HepG2 (cell line): Measurements from ENCODE around the gene OS9. TPM values are rescaled to one million over a fixed set of nuclear protein-coding genes. Genes with fewer than 3 reads are reported as not detected.

Experiments used
- KLF15 ChIP-seq: sonication (generic); formaldehyde crosslinking; IDR thresholded peaks from 2 replicates; pipeline ENCODE4 v1.8.1; 2023; ENCODE audit warnings: borderline replicate concordance, mild to moderate bottlenecking, inconsistent platforms, missing genetic modification reagents, mixed read lengths
- NPAS2 ChIP-seq: sonication (generic); formaldehyde crosslinking; IDR thresholded peaks from 2 replicates; pipeline ENCODE4 v1.8.0; 2022; ENCODE audit warnings: mild to moderate bottlenecking, missing genetic modification reagents, borderline replicate concordance
- PRPF4 ChIP-seq: fragments of 200-400 bp; formaldehyde crosslinking; IDR thresholded peaks from 2 replicates; pipeline ENCODE4 v1.6.1; 2016; ENCODE audit warnings: low read length, low read depth; ENCODE audit not compliant: poor library complexity, severe bottlenecking
- RCOR2 ChIP-seq: IDR thresholded peaks from 2 replicates; pipeline ENCODE4 v1.6.1; 2016; ENCODE audit warnings: missing biosample characterization, missing genetic modification reagents
- ZBTB1 ChIP-seq: sonication (generic); formaldehyde crosslinking; IDR thresholded peaks from 2 replicates; pipeline ENCODE4 v1.4.0; 2020; ENCODE audit warnings: missing genetic modification reagents, borderline replicate concordance
- ZFP1 ChIP-seq: IDR thresholded peaks from 2 replicates; pipeline ENCODE4 v1.6.1; 2016
- ZNF17 ChIP-seq: sonication (generic); formaldehyde crosslinking; IDR thresholded peaks from 2 replicates; pipeline ENCODE4 v1.5.0; 2020; ENCODE audit warnings: mild to moderate bottlenecking, missing genetic modification reagents
- ZNF496 ChIP-seq: sonication (generic); formaldehyde crosslinking; IDR thresholded peaks from 2 replicates; pipeline ENCODE4 v1.8.1; 2023; ENCODE audit warnings: mild to moderate bottlenecking, moderate library complexity, missing genetic modification reagents; ENCODE audit not compliant: insufficient replicate concordance
- ZNF616 ChIP-seq: sonication (generic); formaldehyde crosslinking; IDR thresholded peaks from 2 replicates; pipeline ENCODE4 v1.5.0; 2020; ENCODE audit warnings: low read depth, mild to moderate bottlenecking, missing genetic modification reagents
- ZNF768 ChIP-seq: sonication (generic); formaldehyde crosslinking; IDR thresholded peaks from 2 replicates; pipeline ENCODE4 v1.4.0; 2020; ENCODE audit warnings: missing genetic modification reagents
- polyA plus RNA-seq, 8 experiments: library from polyadenylated mRNA; depleted of rRNA in 3 of 8; stranded (reverse) in 7 of 8; unstranded in 1 of 8; fragments of >200 nt; fragmentation: Illumina TruSeq in 4 of 8; extraction: Trizol in 4 of 8; gene quantifications; 2 replicates each; pipeline versions ENCODE4 v1.2.1 to v1.2.3, GENCODE V29; 2011 to 2016; ENCODE audit warnings: low read depth in 4 of 8, missing spikeins in 1 of 8, mixed read lengths in 1 of 8; ENCODE audit not compliant: insufficient read depth in 1 of 8
- total RNA-seq, 5 experiments: library from RNA; depleted of rRNA; stranded (reverse); fragments of >200 nt; fragmentation: Illumina TruSeq; extraction: Trizol; gene quantifications; 2 replicates each; pipeline ENCODE4 v1.2.3, GENCODE V29; 2016; ENCODE audit warnings: low read depth in 1 of 5
- TF ChIP-seq, protein P1 (sequence below): sonication (generic); formaldehyde crosslinking; IDR thresholded peaks from 2 replicates; pipeline ENCODE4 v1.4.0; 2020; ENCODE audit warnings: missing genetic modification reagents, mild to moderate bottlenecking, borderline replicate concordance
- TF ChIP-seq, protein P2 (sequence below): sonication (generic); formaldehyde crosslinking; IDR thresholded peaks from 2 replicates; pipeline ENCODE4 v1.5.0; 2020; ENCODE audit warnings: missing genetic modification reagents

Gene OS9
- total and polyA plus RNA-seq, 2 of the 13 experiments (the other 11 are each of a cell fraction or from before 2014, with no cell fraction given): 156 to 206 TPM

- TF ChIP-seq, protein P1, sequence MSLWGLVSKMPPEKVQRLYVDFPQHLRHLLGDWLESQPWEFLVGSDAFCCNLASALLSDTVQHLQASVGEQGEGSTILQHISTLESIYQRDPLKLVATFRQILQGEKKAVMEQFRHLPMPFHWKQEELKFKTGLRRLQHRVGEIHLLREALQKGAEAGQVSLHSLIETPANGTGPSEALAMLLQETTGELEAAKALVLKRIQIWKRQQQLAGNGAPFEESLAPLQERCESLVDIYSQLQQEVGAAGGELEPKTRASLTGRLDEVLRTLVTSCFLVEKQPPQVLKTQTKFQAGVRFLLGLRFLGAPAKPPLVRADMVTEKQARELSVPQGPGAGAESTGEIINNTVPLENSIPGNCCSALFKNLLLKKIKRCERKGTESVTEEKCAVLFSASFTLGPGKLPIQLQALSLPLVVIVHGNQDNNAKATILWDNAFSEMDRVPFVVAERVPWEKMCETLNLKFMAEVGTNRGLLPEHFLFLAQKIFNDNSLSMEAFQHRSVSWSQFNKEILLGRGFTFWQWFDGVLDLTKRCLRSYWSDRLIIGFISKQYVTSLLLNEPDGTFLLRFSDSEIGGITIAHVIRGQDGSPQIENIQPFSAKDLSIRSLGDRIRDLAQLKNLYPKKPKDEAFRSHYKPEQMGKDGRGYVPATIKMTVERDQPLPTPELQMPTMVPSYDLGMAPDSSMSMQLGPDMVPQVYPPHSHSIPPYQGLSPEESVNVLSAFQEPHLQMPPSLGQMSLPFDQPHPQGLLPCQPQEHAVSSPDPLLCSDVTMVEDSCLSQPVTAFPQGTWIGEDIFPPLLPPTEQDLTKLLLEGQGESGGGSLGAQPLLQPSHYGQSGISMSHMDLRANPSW (CRISPR knock-in tag): no peak
- TF ChIP-seq ZNF768 (CRISPR knock-in tag): peak; percentile 50
- TF ChIP-seq ZNF616 (CRISPR knock-in tag): peak; percentile 86
- peak; percentile 89; the same call in 1 of the 2 replicates for TF ChIP-seq ZFP1 (CRISPR knock-in tag)
- no peak for TF ChIP-seq PRPF4
- peak; percentile 90; the same call in 1 of the 2 replicates for TF ChIP-seq NPAS2 (CRISPR knock-in tag)
- TF ChIP-seq, protein P2, sequence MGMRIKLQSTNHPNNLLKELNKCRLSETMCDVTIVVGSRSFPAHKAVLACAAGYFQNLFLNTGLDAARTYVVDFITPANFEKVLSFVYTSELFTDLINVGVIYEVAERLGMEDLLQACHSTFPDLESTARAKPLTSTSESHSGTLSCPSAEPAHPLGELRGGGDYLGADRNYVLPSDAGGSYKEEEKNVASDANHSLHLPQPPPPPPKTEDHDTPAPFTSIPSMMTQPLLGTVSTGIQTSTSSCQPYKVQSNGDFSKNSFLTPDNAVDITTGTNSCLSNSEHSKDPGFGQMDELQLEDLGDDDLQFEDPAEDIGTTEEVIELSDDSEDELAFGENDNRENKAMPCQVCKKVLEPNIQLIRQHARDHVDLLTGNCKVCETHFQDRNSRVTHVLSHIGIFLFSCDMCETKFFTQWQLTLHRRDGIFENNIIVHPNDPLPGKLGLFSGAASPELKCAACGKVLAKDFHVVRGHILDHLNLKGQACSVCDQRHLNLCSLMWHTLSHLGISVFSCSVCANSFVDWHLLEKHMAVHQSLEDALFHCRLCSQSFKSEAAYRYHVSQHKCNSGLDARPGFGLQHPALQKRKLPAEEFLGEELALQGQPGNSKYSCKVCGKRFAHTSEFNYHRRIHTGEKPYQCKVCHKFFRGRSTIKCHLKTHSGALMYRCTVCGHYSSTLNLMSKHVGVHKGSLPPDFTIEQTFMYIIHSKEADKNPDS: peak; percentile 54; the same call in 1 of the 2 replicates
- no peak for TF ChIP-seq ZNF17 (CRISPR knock-in tag)
- no peak for TF ChIP-seq KLF15
- TF ChIP-seq ZNF496: no peak
- no peak for TF ChIP-seq ZBTB1 (CRISPR knock-in tag)
- peak; percentile 45; the same call in 1 of the 2 replicates for TF ChIP-seq RCOR2
- TF ChIP-seq, all 625 proteins: peak for 387
Measured at GRCh38 chr12:57751788-57752667, 58.1 kb downstream of the OS9 start, which contains the start of gene CDK4 (continued).
